NCI-H526 (cell line): ENCODE measurements around the gene CPEB3.
A peak's percentile ranks its signal among the peaks of the same experiment; 100 is the strongest.

Experiments
- DNase-seq, 2 experiments: peaks; one replicate each; lab custom pipeline; 2025; lab: John Stamatoyannopoulos, UW

The CPEB3 gene

GRCh38 chr10:92213049-92213448, 77.8 kb downstream of the CPEB3 start:
- no peak for DNase-seq

GRCh38 chr10:92208736-92209135, 82.1 kb downstream of the CPEB3 start:
- no peak for DNase-seq

- DNase-seq = no peak
Observed at GRCh38 chr10:92208157-92208720, 82.6 kb downstream of the CPEB3 start.

- DNase-seq = no peak
Observed at GRCh38 chr10:92207061-92207460, 83.8 kb downstream of the CPEB3 start.

- DNase-seq = peak; percentile 76 to 80
Observed at GRCh38 chr10:92203919-92204623, 86.8 kb downstream of the CPEB3 start.

- no peak for DNase-seq
Observed at GRCh38 chr10:92202536-92202935, 88.3 kb downstream of the CPEB3 start.

- no peak for DNase-seq
Observed at GRCh38 chr10:92200564-92200963, 90.3 kb downstream of the CPEB3 start.

- DNase-seq = no peak
Observed at GRCh38 chr10:92187101-92187500, 103.8 kb downstream of the CPEB3 start.

- DNase-seq = no peak
Observed at GRCh38 chr10:92184977-92185376, 105.9 kb downstream of the CPEB3 start.

- DNase-seq = no peak
Observed at GRCh38 chr10:92183199-92183598, 107.7 kb downstream of the CPEB3 start.

GRCh38 chr10:92181575-92181974, 109.3 kb downstream of the CPEB3 start:
- no peak for DNase-seq

GRCh38 chr10:92180399-92180798, 110.5 kb downstream of the CPEB3 start:
- DNase-seq = no peak

GRCh38 chr10:92177546-92177945, 113.3 kb downstream of the CPEB3 start:
- no peak for DNase-seq

GRCh38 chr10:92175164-92175563, 115.7 kb downstream of the CPEB3 start:
- no peak for DNase-seq

GRCh38 chr10:92173996-92174395, 116.9 kb downstream of the CPEB3 start:
- no peak for DNase-seq

GRCh38 chr10:92164036-92164696, 126.7 kb downstream of the CPEB3 start:
- no peak for DNase-seq

GRCh38 chr10:92162541-92162940, 128.3 kb downstream of the CPEB3 start:
- no peak for DNase-seq

- DNase-seq = no peak
Observed at GRCh38 chr10:92156874-92157773, 133.8 kb downstream of the CPEB3 start.

- DNase-seq = no peak
Observed at GRCh38 chr10:92150823-92151222, 140.1 kb downstream of the CPEB3 start.

GRCh38 chr10:92149261-92149660, 141.6 kb downstream of the CPEB3 start:
- DNase-seq = no peak

GRCh38 chr10:92146781-92147180, 144.1 kb downstream of the CPEB3 start:
- no peak for DNase-seq

- no peak for DNase-seq
Observed at GRCh38 chr10:92146107-92146506, 144.8 kb downstream of the CPEB3 start.
